ENCODE measurements around the gene ADAMTSL2. TPM values are rescaled to one million over a fixed set of nuclear protein-coding genes. Genes with fewer than 3 reads are reported as not detected.

The ADAMTSL2 gene
- total RNA-seq, 2 experiments from 2014 or later = 0.29 to 0.34 TPM

GRCh38 chr9:133575186-133576030 is 40.9 kb downstream of the ADAMTSL2 start:
- Mint-ChIP-seq H3K36me3 (no peaks in the 10 kb centered on the region), H3K9me3 (no peaks in the 10 kb centered on the region), H3K27me3 (peaks cover 34% of the 10 kb centered on the region)

DNA sequence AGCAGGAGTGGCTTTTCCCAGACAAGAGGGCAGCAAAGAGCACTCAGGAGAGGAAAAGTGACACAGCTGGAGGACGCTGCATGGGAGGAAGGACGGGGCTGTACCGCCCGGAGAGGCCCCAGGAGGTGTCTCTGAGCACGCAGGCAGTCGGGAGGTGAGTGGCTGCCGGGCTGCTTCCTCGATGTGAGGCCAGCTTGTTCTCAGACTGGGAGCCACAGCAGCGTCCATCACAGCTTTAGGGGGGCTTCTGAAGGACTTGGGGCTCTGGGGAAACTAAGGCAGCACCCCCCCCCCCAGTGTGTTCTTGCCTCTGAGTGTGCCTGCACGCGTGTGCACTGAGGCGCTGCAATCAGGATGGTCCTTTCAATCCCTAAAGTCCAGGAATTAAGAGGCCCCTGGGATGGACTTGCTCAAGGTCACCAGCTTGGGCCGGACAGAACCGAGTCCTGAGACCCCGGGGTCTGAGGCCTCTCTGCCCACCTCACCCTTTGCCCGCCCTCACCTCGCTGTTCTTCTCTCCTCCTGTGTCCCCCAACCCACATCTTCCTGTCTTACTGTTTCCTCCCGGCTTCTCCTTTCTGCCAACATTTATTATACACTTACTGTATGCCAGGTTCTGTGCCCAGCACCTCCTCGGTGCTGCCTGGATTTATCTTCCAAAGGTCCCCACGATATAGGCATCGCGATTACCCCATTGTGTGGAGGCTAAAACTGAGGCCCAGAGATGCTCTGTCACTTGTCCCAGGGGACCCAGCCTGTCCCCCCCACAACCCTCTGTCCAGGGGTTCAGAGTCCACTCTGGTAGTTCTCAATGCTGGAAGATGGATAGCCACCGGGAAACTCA is 41.7 kb downstream of the ADAMTSL2 start:
- H3K36me3 Mint-ChIP-seq = no peaks in the 10 kb centered on the region
- H3K4me1 Mint-ChIP-seq = peaks cover 6% of the 10 kb centered on the region
- no peak overlapping the region for H3K27ac Mint-ChIP-seq
- H3K27me3 Mint-ChIP-seq = peaks cover 37% of the 10 kb centered on the region
- H3K4me3 Mint-ChIP-seq = peak overlapping the region; percentile 29
- no peaks in the 10 kb centered on the region for H3K9me3 Mint-ChIP-seq
- DNase-seq = no peak

More at GRCh38 chr9:133575186-133576030, 40.9 kb downstream of the ADAMTSL2 start:
- Mint-ChIP-seq H3K27ac (no peak overlapping the region), H3K4me3 (no peak overlapping the region), H3K4me1 (peaks cover 6% of the 10 kb centered on the region)
- DNase-seq = no peak

DNA sequence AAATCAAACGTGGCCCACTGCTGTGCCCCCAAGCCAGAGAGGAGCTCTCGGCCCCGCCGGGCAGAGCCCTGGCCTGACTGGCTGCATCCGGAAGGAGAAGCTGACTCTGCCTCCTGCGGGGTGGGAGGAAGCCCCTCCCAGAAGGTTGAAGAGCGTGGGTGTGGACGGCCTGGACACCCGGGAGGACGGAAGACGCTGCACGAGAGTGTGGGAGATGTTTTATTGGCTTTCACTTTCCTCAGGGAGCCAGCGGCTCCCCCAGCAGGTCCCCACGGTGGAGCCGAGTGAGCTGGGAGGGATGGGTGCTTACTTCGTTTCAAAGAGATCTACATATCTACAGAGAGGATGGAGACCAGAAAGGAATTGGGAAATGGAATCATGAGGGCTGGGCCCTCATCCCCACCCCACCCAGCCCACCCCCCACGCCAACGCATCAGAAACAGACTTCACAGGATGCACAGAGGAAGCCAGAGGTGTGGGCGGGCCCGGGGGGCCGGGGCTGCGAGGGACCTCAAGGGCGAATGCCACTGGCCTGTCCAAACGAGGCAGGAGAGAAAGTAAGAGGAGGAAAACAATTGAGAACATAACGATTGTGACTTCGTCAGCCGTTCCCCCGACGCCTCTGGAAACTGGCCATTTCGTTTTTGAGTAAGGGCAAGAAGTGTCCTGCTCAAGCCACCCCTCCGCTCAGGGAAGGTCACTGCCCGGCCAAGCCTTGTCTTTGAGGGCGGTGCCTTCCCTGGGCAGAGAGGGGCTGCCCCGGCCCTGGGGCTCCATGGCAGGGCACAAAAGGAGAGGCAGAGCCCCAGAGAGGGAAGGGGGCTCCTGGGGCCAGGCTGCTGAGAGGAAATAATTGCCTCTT is 42.6 kb downstream of the ADAMTSL2 start:
- DNase-seq = no peak
- no peak overlapping the region for H3K27ac Mint-ChIP-seq
- no peaks in the 10 kb centered on the region for H3K9me3 Mint-ChIP-seq
- peaks cover 44% of the 10 kb centered on the region for H3K27me3 Mint-ChIP-seq
- no peak overlapping the region for H3K4me3 Mint-ChIP-seq
- no peaks in the 10 kb centered on the region for H3K36me3 Mint-ChIP-seq
- H3K4me1 Mint-ChIP-seq = peaks cover 6% of the 10 kb centered on the region

GRCh38 chr9:133577737-133578112 is 43.2 kb downstream of the ADAMTSL2 start:
- H3K36me3 Mint-ChIP-seq = no peaks in the 10 kb centered on the region
- no peak overlapping the region for H3K4me3 Mint-ChIP-seq
- H3K27me3 Mint-ChIP-seq = peaks cover 51% of the 10 kb centered on the region
- H3K9me3 Mint-ChIP-seq = no peaks in the 10 kb centered on the region
- H3K4me1 Mint-ChIP-seq = peaks cover 6% of the 10 kb centered on the region
- DNase-seq = no peak
- H3K27ac Mint-ChIP-seq = no peak overlapping the region

GRCh38 chr9:133578524-133579441 is 44.3 kb downstream of the ADAMTSL2 start:
- Mint-ChIP-seq H3K9me3 (no peaks in the 10 kb centered on the region), H3K27ac (no peak overlapping the region), H3K4me3 (no peak overlapping the region), H3K4me1 (peaks cover 6% of the 10 kb centered on the region), H3K27me3 (peaks cover 54% of the 10 kb centered on the region), H3K36me3 (no peaks in the 10 kb centered on the region)
- DNase-seq = no peak

GRCh38 chr9:133579601-133580418 is 45.3 kb downstream of the ADAMTSL2 start:
- Mint-ChIP-seq H3K36me3 (no peaks in the 10 kb centered on the region), H3K27ac (no peak overlapping the region), H3K4me3 (no peak overlapping the region), H3K27me3 (peaks cover 64% of the 10 kb centered on the region), H3K4me1 (peaks cover 6% of the 10 kb centered on the region), H3K9me3 (no peaks in the 10 kb centered on the region)
- DNase-seq = no peak

DNA sequence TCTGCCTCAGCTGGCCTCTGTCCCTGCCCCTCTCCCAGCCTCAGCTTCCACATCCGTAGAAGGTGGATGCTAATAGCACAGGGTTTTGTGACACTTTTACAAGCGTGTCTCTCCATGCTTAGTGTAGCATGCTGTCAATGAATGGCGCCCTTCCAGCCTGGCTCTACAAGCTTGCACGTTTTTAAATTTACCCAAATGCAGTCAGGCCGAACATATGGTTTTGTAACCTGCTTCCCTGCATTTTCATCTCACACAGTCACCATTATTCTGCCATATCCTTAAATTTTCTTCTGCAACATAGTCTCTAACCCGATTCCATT is 45.9 kb downstream of the ADAMTSL2 start:
- peaks cover 70% of the 10 kb centered on the region for H3K27me3 Mint-ChIP-seq
- H3K4me1 Mint-ChIP-seq = peaks cover 6% of the 10 kb centered on the region
- no peak overlapping the region for H3K4me3 Mint-ChIP-seq

DNA sequence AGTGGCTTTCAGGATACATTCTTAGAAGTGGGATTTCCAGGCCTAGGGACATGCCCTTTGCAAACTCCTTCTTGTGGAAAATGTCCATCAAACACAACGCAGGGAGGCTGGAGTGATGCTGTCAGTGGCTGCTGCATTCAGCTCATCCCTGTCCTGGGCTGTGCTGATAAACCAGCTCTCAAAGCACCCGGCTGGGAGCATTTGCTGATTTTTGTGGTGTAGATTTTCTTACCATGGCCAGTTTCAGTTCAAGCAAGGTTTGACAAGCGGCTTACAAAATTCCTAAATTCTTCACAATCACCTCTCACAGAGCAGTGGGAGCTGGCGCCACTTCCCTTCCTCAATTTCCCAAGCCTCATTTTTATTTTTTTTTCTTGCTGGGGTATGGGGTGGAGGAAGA is 46.5 kb downstream of the ADAMTSL2 start:
- Mint-ChIP-seq H3K27me3 (peaks cover 73% of the 10 kb centered on the region), H3K9me3 (no peaks in the 10 kb centered on the region), H3K4me3 (no peak overlapping the region), H3K4me1 (peaks cover 6% of the 10 kb centered on the region), H3K36me3 (no peaks in the 10 kb centered on the region), H3K27ac (no peak overlapping the region)
- DNase-seq = no peak

More for the DNA sequence above, 45.9 kb downstream of the ADAMTSL2 start:
- no peak overlapping the region for H3K27ac Mint-ChIP-seq
- no peaks in the 10 kb centered on the region for H3K36me3 Mint-ChIP-seq
- DNase-seq = no peak
- no peaks in the 10 kb centered on the region for H3K9me3 Mint-ChIP-seq

DNA sequence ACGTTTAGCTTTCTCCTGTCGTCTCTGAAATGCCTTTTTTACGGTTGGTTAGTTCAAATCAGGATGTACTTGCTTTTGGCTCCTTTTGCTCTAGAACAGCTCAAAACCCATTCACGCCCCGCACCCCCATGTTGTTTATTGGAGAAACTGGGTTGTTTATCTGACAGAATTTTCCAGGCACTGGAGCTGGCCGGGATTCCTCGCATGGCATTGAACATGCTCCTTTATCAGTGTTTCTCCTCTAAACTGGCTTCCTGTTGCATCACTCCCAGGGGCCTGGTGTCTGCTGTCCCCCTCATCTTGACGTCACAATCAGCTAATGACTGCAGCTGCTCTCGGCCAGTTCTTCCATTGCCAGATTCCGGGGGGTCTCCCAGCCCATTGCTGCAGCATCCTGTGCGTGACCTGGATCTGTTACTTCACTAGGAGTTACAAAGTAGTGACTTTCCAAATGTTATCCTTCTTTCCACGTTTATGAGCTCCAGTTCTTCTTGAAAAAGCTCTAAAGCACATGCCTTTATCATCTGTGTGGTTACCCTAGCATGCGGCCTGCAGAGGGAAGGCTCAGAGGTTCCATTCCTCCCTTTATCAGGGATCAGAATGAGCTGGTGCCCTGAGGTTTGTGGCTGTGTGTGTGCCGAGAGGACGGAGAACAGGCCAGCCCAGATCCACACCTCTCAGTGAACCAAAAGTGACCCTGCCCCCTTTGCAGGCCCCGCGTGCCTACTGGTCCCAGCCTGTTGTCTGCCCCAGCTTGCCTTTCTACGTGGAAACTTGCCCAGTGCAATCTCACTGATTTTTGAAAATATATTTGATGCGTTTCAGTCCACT is 47.2 kb downstream of the ADAMTSL2 start:
- no peaks in the 10 kb centered on the region for H3K36me3 Mint-ChIP-seq
- H3K4me3 Mint-ChIP-seq = no peak overlapping the region
- H3K4me1 Mint-ChIP-seq = peaks cover 3% of the 10 kb centered on the region

GRCh38 chr9:133582501-133583045 is 48.1 kb downstream of the ADAMTSL2 start:
- peaks cover 66% of the 10 kb centered on the region for H3K27me3 Mint-ChIP-seq
- no peak for DNase-seq
- H3K9me3 Mint-ChIP-seq = no peaks in the 10 kb centered on the region
- no peak overlapping the region for H3K27ac Mint-ChIP-seq
- H3K4me1 Mint-ChIP-seq = no peaks in the 10 kb centered on the region
- no peaks in the 10 kb centered on the region for H3K36me3 Mint-ChIP-seq
- no peak overlapping the region for H3K4me3 Mint-ChIP-seq

More for the DNA sequence above, 47.2 kb downstream of the ADAMTSL2 start:
- DNase-seq = no peak
- peak overlapping the region; percentile 51 for H3K27ac Mint-ChIP-seq
- no peaks in the 10 kb centered on the region for H3K9me3 Mint-ChIP-seq
- H3K27me3 Mint-ChIP-seq = peaks cover 73% of the 10 kb centered on the region

DNA sequence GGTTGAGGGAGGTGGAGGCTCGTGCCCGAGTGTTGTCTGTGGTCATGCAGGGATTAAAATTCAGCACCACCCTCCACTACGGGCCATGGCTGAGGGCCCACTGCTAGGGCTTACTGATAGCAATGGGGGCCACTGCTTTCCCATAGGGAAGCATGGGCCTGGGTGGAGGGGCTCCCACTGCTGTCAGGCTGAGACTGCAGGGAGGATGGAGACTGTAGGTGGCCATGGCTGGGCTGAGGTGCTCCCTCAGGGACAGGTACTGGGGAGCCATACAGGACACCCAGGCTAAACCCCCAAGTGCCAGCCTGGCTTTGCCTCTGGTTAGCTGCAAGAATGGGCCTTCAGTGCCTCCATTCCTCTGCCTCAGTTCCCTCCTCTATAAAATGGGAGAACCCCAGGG is 48.6 kb downstream of the ADAMTSL2 start:
- H3K27ac Mint-ChIP-seq = no peak overlapping the region
- H3K27me3 Mint-ChIP-seq = peaks cover 62% of the 10 kb centered on the region
- DNase-seq = no peak
- no peaks in the 10 kb centered on the region for H3K4me1 Mint-ChIP-seq
- no peaks in the 10 kb centered on the region for H3K36me3 Mint-ChIP-seq
- no peaks in the 10 kb centered on the region for H3K9me3 Mint-ChIP-seq
- H3K4me3 Mint-ChIP-seq = no peak overlapping the region

DNA sequence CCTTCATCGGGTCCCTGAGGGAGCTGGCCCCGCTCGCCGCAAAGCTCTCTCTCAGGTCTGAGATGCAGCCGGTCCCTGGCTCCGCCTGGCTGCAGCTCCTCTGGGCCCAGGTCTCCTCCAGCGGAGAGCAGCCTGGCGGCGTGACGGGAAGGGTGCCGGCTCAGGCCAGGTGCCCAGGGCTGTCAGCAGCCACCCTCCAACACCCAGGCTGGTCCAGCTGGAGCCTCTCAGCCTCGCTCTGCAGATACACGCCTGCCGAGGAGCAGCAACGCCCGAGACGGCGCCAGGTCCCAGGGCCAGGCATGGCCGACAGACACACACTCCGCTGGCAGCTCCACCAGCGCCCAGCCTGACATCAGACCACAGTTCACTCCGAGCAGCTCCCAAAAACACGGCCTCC is 49.1 kb downstream of the ADAMTSL2 start:
- Mint-ChIP-seq H3K9me3 (peaks cover 2% of the 10 kb centered on the region), H3K27ac (no peak overlapping the region), H3K4me3 (no peak overlapping the region), H3K27me3 (peaks cover 58% of the 10 kb centered on the region), H3K36me3 (no peaks in the 10 kb centered on the region), H3K4me1 (no peaks in the 10 kb centered on the region)
- DNase-seq = no peak

All from activated naive CD8-positive, alpha-beta T cell treated with anti-CD3 and anti-CD28 coated beads for 36 hours (primary cell).